ENCODE measurements around the gene PSMD11.

The PSMD11 gene

GRCh38 chr17:32512328-32512727 lies 68.0 kb downstream of the PSMD11 start:
- POLR2A ChIA-PET, result no interaction called here
- DNase-seq (ENCODE audit: extremely low spot score), result no peak
- no peak for TF ChIP-seq CTCF (IDR thresholded peaks at IDR 0.05; ENCODE audit: control extremely low read depth, extremely low read depth, low read depth, missing control alignments)
- CTCF ChIA-PET, result interaction anchor here (1.6 to 4.1 kb wide), 3 partner anchors 15 to 24 kb away, joined by 3 to 13 read pairs (median 5); no protein-coding TSS in a partner anchor

- CTCF ChIA-PET, result interaction anchor here (1.1 to 1.6 kb wide), 2 partner anchors 14 to 29 kb away, joined by 3 read pairs; no protein-coding TSS in a partner anchor
- no peak for DNase-seq (ENCODE audit: extremely low spot score)
- POLR2A ChIA-PET, result no interaction called here
- no peak for TF ChIP-seq CTCF (IDR thresholded peaks at IDR 0.05; ENCODE audit: control extremely low read depth, extremely low read depth, low read depth, missing control alignments)
These were observed 69.3 kb downstream of the PSMD11 start for GRCh38 chr17:32513579-32513978.

GRCh38 chr17:32514606-32515005 lies 70.3 kb downstream of the PSMD11 start:
- no peak for DNase-seq (ENCODE audit: extremely low spot score)
- TF ChIP-seq CTCF (IDR thresholded peaks at IDR 0.05; ENCODE audit: control extremely low read depth, extremely low read depth, low read depth, missing control alignments), result no peak
- CTCF ChIA-PET, result interaction anchor here (1.3 kb wide), 1 partner anchor 22 kb away, joined by 3 read pairs; no protein-coding TSS in a partner anchor
- POLR2A ChIA-PET, result no interaction called here

- DNase-seq (ENCODE audit: extremely low spot score), result peak; percentile 65
- ChIA-PET CTCF (interaction anchor here (0.8 to 0.9 kb wide), 3 partner anchors 29 to 143 kb away, joined by 3 read pairs; partner anchors contain the start of genes CDK5R1 and PSMD11), POLR2A (interaction anchor here (1.3 kb wide), 1 partner anchor 24 kb away, joined by 6 read pairs; no protein-coding TSS in a partner anchor)
- no peak for TF ChIP-seq CTCF (IDR thresholded peaks at IDR 0.05; ENCODE audit: control extremely low read depth, extremely low read depth, low read depth, missing control alignments)
These were observed 71.5 kb downstream of the PSMD11 start for GRCh38 chr17:32515677-32516383.

GRCh38 chr17:32516450-32516849 lies 72.1 kb downstream of the PSMD11 start:
- DNase-seq (ENCODE audit: extremely low spot score), result no peak
- CTCF ChIA-PET, result interaction anchor here (1.1 to 2.1 kb wide), 4 partner anchors 9 to 361 kb away, joined by 3 to 13 read pairs (median 6); partner anchors contain the start of gene MYO1D

More at GRCh38 chr17:32516450-32516849, 72.1 kb downstream of the PSMD11 start:
- no peak for TF ChIP-seq CTCF (IDR thresholded peaks at IDR 0.05; ENCODE audit: control extremely low read depth, extremely low read depth, low read depth, missing control alignments)
- POLR2A ChIA-PET, result interaction anchor here (1.3 to 1.5 kb wide), 3 partner anchors 13 to 30 kb away, joined by 6 read pairs; partner anchors contain the start of gene CDK5R1

Data from GM10248 (cell line).